HCT116 (cell line): ENCODE results near the gene MACROD1.

Experiments used
- ATF3 ChIP-seq: IDR thresholded peaks from 2 replicates; pipeline ENCODE4 v1.6.1; 2012
- CTCF ChIP-seq, 3 experiments: fragments of 200-600 bp in 1 of 3; sonication (generic) in 1 of 3; IDR thresholded peaks in 2 of 3; conservative IDR thresholded peaks in 1 of 3; 2 replicates each; pipeline ENCODE4 v1.5.1; 2012 to 2017; ENCODE audit warnings: low read depth in 2 of 3, low read length in 2 of 3, antibody characterized with exemption in 1 of 3, borderline replicate concordance in 1 of 3, control low read depth in 1 of 3, mild to moderate bottlenecking in 1 of 3, mixed read lengths in 1 of 3, mixed run types in 1 of 3, moderate library complexity in 1 of 3; ENCODE audit not compliant: insufficient read depth in 1 of 3
- EZH2 ChIP-seq: fragments of 200-600 bp; sonication (generic); IDR thresholded peaks from 2 replicates; pipeline ENCODE4 v1.6.1; 2017; ENCODE audit warnings: antibody characterized with exemption, mixed run types
- POLR2A ChIP-seq: IDR thresholded peaks from 2 replicates; pipeline ENCODE4 v1.7.0; 2011; ENCODE audit warnings: borderline replicate concordance; ENCODE audit not compliant: insufficient read depth, insufficient read length; ENCODE audit errors: extremely low read depth
- RAD21 ChIP-seq: IDR thresholded peaks from 2 replicates; pipeline ENCODE4 v1.6.1; 2012; ENCODE audit warnings: low read depth, mild to moderate bottlenecking
- REST ChIP-seq: IDR thresholded peaks from 2 replicates; pipeline ENCODE4 v1.6.1; 2012; ENCODE audit warnings: low read depth
- SIN3A ChIP-seq: IDR thresholded peaks from 2 replicates; pipeline ENCODE4 v1.6.1; 2012; ENCODE audit warnings: low read depth
- ZNF274 ChIP-seq: fragments of 200-500 bp; sonication (Bioruptor generic); IDR thresholded peaks from 2 replicates; pipeline ENCODE4 v1.6.1; 2014; ENCODE audit warnings: mild to moderate bottlenecking, low read depth, low read length, inconsistent platforms

GRCh38 chr11:64078905-64079304, 87.0 kb downstream of the MACROD1 start:
- TF ChIP-seq RAD21 (no peak), CTCF (IDR thresholded peaks at IDR 0.05 in 2 of 3, conservative IDR thresholded peaks at IDR 0.05 in 1 of 3; ENCODE audit: borderline replicate concordance in 1 of 3, insufficient read depth in 1 of 3, low read depth in 2 of 3, low read length in 2 of 3) (no peak), POLR2A (no peak), REST (no peak), ZNF274 (no peak), SIN3A (no peak), EZH2 (no peak), ATF3 (no peak)
